GM13977 (cell line): ENCODE results near the gene CWC22.

Experiments
- DNase-seq: peaks from one replicate; pipeline ENCODE4 v3.0.0; 2012; ENCODE audit warnings: low spot score
- CTCF ChIP-seq: IDR thresholded peaks from 2 replicates; pipeline ENCODE4 v1.5.1; 2012; ENCODE audit warnings: mild to moderate bottlenecking, control low read depth; ENCODE audit not compliant: insufficient read depth; ENCODE audit errors: extremely low read depth, missing control alignments
- in situ Hi-C: fragments of 300-500 bp; cut with MboI; formaldehyde crosslinking; loops from one replicate; pipeline ENCODE4 v1.12.0; 2022; ENCODE audit warnings: low sequenced_read_pairs, low pct_unique_long_range_greater_than_20kb, mixed read lengths, inconsistent platforms; ENCODE audit not compliant: unreplicated experiment

CWC22 gene

GRCh38 chr2:180003559-180003958 lies 3.5 kb downstream of the CWC22 start:
- DNase-seq = no peak
- no peak for TF ChIP-seq CTCF
- in situ Hi-C loops = no loop called here

- DNase-seq = no peak
- no peak for TF ChIP-seq CTCF
- in situ Hi-C loops = no loop called here
These were observed 4.0 kb downstream of the CWC22 start for GRCh38 chr2:180003073-180003472.

GRCh38 chr2:180002198-180002770 lies 4.8 kb downstream of the CWC22 start:
- no peak for DNase-seq
- TF ChIP-seq CTCF = no peak
- in situ Hi-C loops = no loop called here

- TF ChIP-seq CTCF = no peak
- DNase-seq = no peak
- in situ Hi-C loops = no loop called here
These were observed 5.4 kb downstream of the CWC22 start for GRCh38 chr2:180001726-180002125.

GRCh38 chr2:180000434-180000833 lies 6.7 kb downstream of the CWC22 start:
- no peak for TF ChIP-seq CTCF
- no peak for DNase-seq
- in situ Hi-C loops = no loop called here

- no peak for DNase-seq
- in situ Hi-C loops = no loop called here
- no peak for TF ChIP-seq CTCF
These were observed 8.1 kb downstream of the CWC22 start for GRCh38 chr2:179999000-179999399.
